MM.1S (cell line): ENCODE measurements around the gene KLRG1.

Source experiments
- DNase-seq: peaks from one replicate; pipeline ENCODE4 v3.0.0-alpha.2; 2015
- H2AFZ ChIP-seq: fragments of 300-600 bp; sonication (generic); 2 replicates; pipeline ENCODE4 v1.6.0; 2016; ENCODE audit warnings: antibody characterized with exemption, low read length
- H3F3A ChIP-seq: fragments of 300-600 bp; sonication (generic); 2 replicates; pipeline ENCODE4 v1.6.1; 2016; ENCODE audit warnings: mild to moderate bottlenecking, antibody characterized with exemption, low read length, moderate library complexity, mixed read lengths; ENCODE audit not compliant: insufficient read depth
- H3K27ac ChIP-seq: fragments of 300-600 bp; sonication (generic); 2 replicates; pipeline ENCODE4 v1.5.1; 2016; ENCODE audit warnings: mild to moderate bottlenecking, low read length
- H3K27me3 ChIP-seq: fragments of 300-600 bp; sonication (generic); replicated peaks from 2 replicates; pipeline ENCODE4 v1.6.0; 2016; ENCODE audit warnings: low read length; ENCODE audit not compliant: insufficient read depth
- H3K36me3 ChIP-seq: fragments of 300-600 bp; sonication (generic); replicated peaks from 2 replicates; pipeline ENCODE4 v1.6.1; 2016; ENCODE audit warnings: mild to moderate bottlenecking, low read length, mixed read lengths; ENCODE audit not compliant: insufficient read depth
- H3K4me1 ChIP-seq: fragments of 300-600 bp; sonication (generic); 2 replicates; pipeline ENCODE4 v1.6.1; 2016; ENCODE audit warnings: low read length, mixed read lengths
- H3K4me2 ChIP-seq: fragments of 300-600 bp; sonication (generic); 2 replicates; pipeline ENCODE4 v1.6.0; 2016; ENCODE audit warnings: low read depth, low read length
- H3K4me3 ChIP-seq: fragments of 300-600 bp; sonication (generic); 2 replicates; pipeline ENCODE4 v1.5.1; 2016; ENCODE audit warnings: low read length, mixed read lengths
- H3K79me2 ChIP-seq: fragments of 300-600 bp; sonication (generic); 2 replicates; pipeline ENCODE4 v1.6.1; 2016; ENCODE audit warnings: mixed run types, low read length, mixed read lengths
- H3K9ac ChIP-seq: fragments of 300-600 bp; sonication (generic); 2 replicates; pipeline ENCODE4 v1.6.1; 2016; ENCODE audit warnings: low read length, mixed read lengths
- H3K9me2 ChIP-seq: fragments of 300-600 bp; sonication (generic); replicated peaks from 2 replicates; pipeline ENCODE4 v1.6.1; 2016; ENCODE audit warnings: mild to moderate bottlenecking, low read length, mixed read lengths; ENCODE audit not compliant: insufficient read depth
- H3K9me3 ChIP-seq: fragments of 300-600 bp; sonication (generic); replicated peaks from 2 replicates; pipeline ENCODE4 v1.6.1; 2016; ENCODE audit warnings: mild to moderate bottlenecking, low read length, mixed read lengths; ENCODE audit not compliant: insufficient read depth
- H4K20me1 ChIP-seq: fragments of 300-600 bp; sonication (generic); 2 replicates; pipeline ENCODE4 v1.6.1; 2016; ENCODE audit warnings: mild to moderate bottlenecking, low read length, moderate library complexity, mixed read lengths; ENCODE audit not compliant: insufficient read depth
- CTCF ChIP-seq: fragments of 300-600 bp; sonication (generic); IDR thresholded peaks from 2 replicates; pipeline ENCODE4 v1.5.1; 2016; ENCODE audit warnings: antibody characterized with exemption, low read length, mixed read lengths
- EZH2 ChIP-seq: fragments of 300-600 bp; sonication (generic); optimal IDR thresholded peaks from 2 replicates; pipeline ENCODE3; 2017; ENCODE audit warnings: low read depth, mild to moderate bottlenecking, antibody characterized with exemption, low read length, mixed read lengths
- EZH2phosphoT487 ChIP-seq: fragments of 300-600 bp; sonication (generic); IDR thresholded peaks from 2 replicates; pipeline ENCODE4 v1.6.1; 2018; ENCODE audit warnings: antibody characterized with exemption, low read length

Gene KLRG1

DNA sequence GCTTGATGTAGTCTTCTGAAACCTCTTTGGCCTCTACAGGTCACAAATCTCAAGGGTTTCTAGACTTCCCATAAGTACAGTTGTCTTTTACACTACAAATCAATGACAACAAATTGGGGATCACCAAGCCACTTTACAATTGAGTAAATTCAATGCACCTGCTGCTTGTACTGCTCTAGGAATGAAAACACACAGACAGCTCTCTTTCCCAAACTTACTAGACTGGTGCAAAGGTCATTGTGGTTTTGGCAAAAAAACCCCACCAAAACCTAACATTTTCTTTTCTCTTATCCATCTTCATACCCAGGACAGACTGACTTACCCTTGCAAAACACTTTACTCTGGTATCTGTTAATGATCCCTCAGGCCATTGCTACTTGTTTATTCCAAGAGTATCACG lies 42.6 kb upstream of the KLRG1 start:
- no peak for DNase-seq

DNA sequence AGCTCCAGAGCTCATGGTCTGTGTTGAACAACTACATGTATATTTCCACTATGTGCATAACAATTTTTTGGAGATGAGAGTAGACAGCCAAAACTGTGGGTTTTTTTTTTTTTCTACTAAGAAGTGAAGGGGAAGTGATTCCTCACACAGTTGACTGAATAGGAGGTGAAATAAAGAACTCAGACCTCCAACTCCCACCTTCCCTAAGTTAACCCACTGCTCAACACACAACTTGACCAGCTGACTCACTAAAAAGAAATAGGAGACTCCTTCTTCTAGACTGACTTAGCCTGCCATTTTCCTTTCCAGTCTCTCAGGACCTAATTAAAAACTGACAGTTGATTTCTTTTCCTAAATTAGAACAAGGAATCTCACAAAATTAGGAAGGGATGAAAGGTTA lies 41.6 kb upstream of the KLRG1 start:
- peaks cover 24% of the 10 kb centered on the region for H3K36me3 ChIP-seq
- TF ChIP-seq EZH2phosphoT487 (no peak), EZH2 (no peak), CTCF (no peak)

More for the DNA sequence above, 42.6 kb upstream of the KLRG1 start:
- Histone ChIP-seq H4K20me1 (0 out of 2 replicates have a peak, but pooled peaks cover 5% of the 10 kb centered on the region), H3K79me2 (peaks cover 44% of the 10 kb centered on the region), H3K27ac (no peak overlapping the region), H3K36me3 (peaks cover 32% of the 10 kb centered on the region), H3K4me1 (peaks cover 18% of the 10 kb centered on the region), H3K4me2 (peak overlapping the region; percentile 84; the same call in 1 of the 2 replicates), H3K9me2 (no peaks in the 10 kb centered on the region), H2AFZ (no peak overlapping the region), H3K4me3 (no peak overlapping the region), H3K9me3 (no peaks in the 10 kb centered on the region), H3F3A (peaks cover 10% of the 10 kb centered on the region; the same call in 1 of the 2 replicates), H3K27me3 (no peaks in the 10 kb centered on the region), H3K9ac (no peak overlapping the region)
- TF ChIP-seq CTCF (no peak), EZH2 (no peak), EZH2phosphoT487 (no peak)

GRCh38 chr12:8948701-8949341 lies 40.5 kb upstream of the KLRG1 start:
- Histone ChIP-seq H3K27ac (peak overlapping the region; percentile 94), H3K9me3 (no peaks in the 10 kb centered on the region), H3K36me3 (peaks cover 17% of the 10 kb centered on the region), H3F3A (peaks cover 10% of the 10 kb centered on the region; the same call in 1 of the 2 replicates), H3K9me2 (no peaks in the 10 kb centered on the region), H3K4me3 (peak overlapping the region; percentile 98), H4K20me1 (0 out of 2 replicates have a peak, but pooled peaks cover 5% of the 10 kb centered on the region), H3K79me2 (peaks cover 44% of the 10 kb centered on the region), H3K4me2 (peak overlapping the region; percentile 84), H3K27me3 (no peaks in the 10 kb centered on the region), H3K4me1 (peaks cover 18% of the 10 kb centered on the region), H2AFZ (peak overlapping the region; percentile 88), H3K9ac (peak overlapping the region; percentile 94)
- peak; percentile 27 for DNase-seq
- TF ChIP-seq EZH2, result no peak
- TF ChIP-seq CTCF, result no peak
- TF ChIP-seq EZH2phosphoT487, result no peak

More for the DNA sequence above, 41.6 kb upstream of the KLRG1 start:
- Histone ChIP-seq H4K20me1 (0 out of 2 replicates have a peak, but pooled peaks cover 5% of the 10 kb centered on the region), H3K9me2 (no peaks in the 10 kb centered on the region), H3K4me2 (peak overlapping the region; percentile 84), H3K27me3 (no peaks in the 10 kb centered on the region), H3K27ac (no peak overlapping the region), H3F3A (peaks cover 10% of the 10 kb centered on the region; the same call in 1 of the 2 replicates), H3K9ac (no peak overlapping the region), H3K9me3 (no peaks in the 10 kb centered on the region), H2AFZ (no peak overlapping the region), H3K79me2 (peaks cover 44% of the 10 kb centered on the region), H3K4me3 (peak overlapping the region; percentile 98; the same call in 1 of the 2 replicates), H3K4me1 (peaks cover 18% of the 10 kb centered on the region)
- no peak for DNase-seq
